ENCODE measurements around the gene RAX2.

- TF ChIP-seq CTCF (IDR thresholded peaks at IDR 0.05) (no peak), MEF2A (IDR thresholded peaks at IDR 0.05; ENCODE audit: borderline replicate concordance, low read depth) (no peak), SMC3 (IDR thresholded peaks at IDR 0.05; ENCODE audit: low read depth, low read length) (no peak), TCF12 (IDR thresholded peaks at IDR 0.05) (no peak), ZBTB33 (IDR thresholded peaks at IDR 0.05; ENCODE audit: borderline replicate concordance, low read depth) (no peak), GABPA (IDR thresholded peaks at IDR 0.05; ENCODE audit: low read depth) (no peak), POLR2AphosphoS5 (IDR thresholded peaks at IDR 0.05; ENCODE audit: low read depth, low read length) (no peak), EP300 (IDR thresholded peaks at IDR 0.05; ENCODE audit: borderline replicate concordance in 1 of 2, low read depth in 1 of 2, low read length in 1 of 2) (no peak), RFX5 (IDR thresholded peaks at IDR 0.05; ENCODE audit: low read length) (no peak), YY1 (IDR thresholded peaks at IDR 0.05; ENCODE audit: low read depth) (no peak), MAX (IDR thresholded peaks at IDR 0.05; ENCODE audit: low read depth) (no peak)
These were observed 2.8 kb upstream of the RAX2 start for GRCh38 chr19:3774621-3775373.
